Measurements from ENCODE around the gene TNS4.

DNA sequence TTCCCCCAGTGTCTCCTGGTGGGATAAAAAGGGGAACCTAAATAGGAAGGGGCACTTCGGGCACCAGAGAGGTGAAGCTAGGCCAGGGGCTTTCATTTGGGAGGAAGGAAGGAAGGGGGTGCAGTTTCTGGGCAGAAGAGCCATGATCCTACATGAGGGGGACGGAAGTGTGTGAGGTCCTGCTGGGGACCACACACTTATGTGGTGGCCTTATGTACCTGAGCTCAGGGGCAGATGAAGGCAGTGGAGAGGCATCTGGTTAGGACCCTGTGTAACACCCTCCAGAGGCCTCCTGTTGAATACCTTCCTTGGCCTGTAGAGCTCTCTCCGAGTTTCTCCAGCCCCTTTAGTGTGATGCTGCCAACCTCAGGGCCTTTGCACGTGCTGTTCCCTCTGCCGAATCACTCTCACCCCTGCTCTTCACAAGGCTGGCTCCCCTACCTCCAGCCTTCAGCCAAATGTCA lies 37.0 kb downstream of the TNS4 start:
- TF ChIP-seq, protein P1, sequence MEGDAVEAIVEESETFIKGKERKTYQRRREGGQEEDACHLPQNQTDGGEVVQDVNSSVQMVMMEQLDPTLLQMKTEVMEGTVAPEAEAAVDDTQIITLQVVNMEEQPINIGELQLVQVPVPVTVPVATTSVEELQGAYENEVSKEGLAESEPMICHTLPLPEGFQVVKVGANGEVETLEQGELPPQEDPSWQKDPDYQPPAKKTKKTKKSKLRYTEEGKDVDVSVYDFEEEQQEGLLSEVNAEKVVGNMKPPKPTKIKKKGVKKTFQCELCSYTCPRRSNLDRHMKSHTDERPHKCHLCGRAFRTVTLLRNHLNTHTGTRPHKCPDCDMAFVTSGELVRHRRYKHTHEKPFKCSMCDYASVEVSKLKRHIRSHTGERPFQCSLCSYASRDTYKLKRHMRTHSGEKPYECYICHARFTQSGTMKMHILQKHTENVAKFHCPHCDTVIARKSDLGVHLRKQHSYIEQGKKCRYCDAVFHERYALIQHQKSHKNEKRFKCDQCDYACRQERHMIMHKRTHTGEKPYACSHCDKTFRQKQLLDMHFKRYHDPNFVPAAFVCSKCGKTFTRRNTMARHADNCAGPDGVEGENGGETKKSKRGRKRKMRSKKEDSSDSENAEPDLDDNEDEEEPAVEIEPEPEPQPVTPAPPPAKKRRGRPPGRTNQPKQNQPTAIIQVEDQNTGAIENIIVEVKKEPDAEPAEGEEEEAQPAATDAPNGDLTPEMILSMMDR (IDR thresholded peaks at IDR 0.05), result no peak
- TF ChIP-seq POLR2A (IDR thresholded peaks at IDR 0.05) (no peak), EP300 (IDR thresholded peaks at IDR 0.05) (no peak), POLR2AphosphoS5 (IDR thresholded peaks at IDR 0.05) (no peak)

Data from stomach (tissue), 4 donors.